PC-3 (cell line): ENCODE data around the gene HPDL. TPM values are rescaled to one million over a fixed set of nuclear protein-coding genes. Genes with fewer than 3 reads are reported as not detected.

ENCODE experiments used
- ATAC-seq: fragments of 200-7000 bp; cut with Tn5 transposase; 2 replicates; pipeline ENCODE4 v1.9.1; 2020; ENCODE audit warnings: mild to moderate bottlenecking, moderate library complexity
- BruUV-seq: library from RNA; stranded (reverse); fragments of 400-500 nt; replicated peaks from 2 replicates; lab custom pipeline; 2021; lab: Mats Ljungman, UMichigan
- CTCF ChIA-PET: fragments of 300-600 bp; sonication (Branson Sonifier 250); formaldehyde crosslinking; loops from one replicate; lab custom pipeline; 2022; ENCODE audit warnings: antibody characterized with exemption; lab: Charles Lee
- POLR2A ChIA-PET: fragments of 300-600 bp; sonication (Branson Sonifier 250); formaldehyde crosslinking; loops from one replicate; lab custom pipeline; 2022; ENCODE audit warnings: antibody characterized with exemption; ENCODE audit not compliant: unreplicated experiment; lab: Charles Lee
- DNase-seq: peaks from one replicate; pipeline ENCODE4 v3.0.0-alpha.2; 2015
- H2AFZ ChIP-seq: fragments of 300-600 bp; sonication (generic); 2 replicates; pipeline ENCODE4 v1.6.0; 2016; ENCODE audit warnings: antibody characterized with exemption, low read length
- H3F3A ChIP-seq: fragments of 300-600 bp; sonication (generic); one replicate; pipeline ENCODE4 v1.6.0; 2017; ENCODE audit warnings: antibody characterized with exemption, low read length, control low read depth, mild to moderate bottlenecking; ENCODE audit not compliant: unreplicated experiment
- H3K27ac ChIP-seq: fragments of 300-600 bp; sonication (generic); 2 replicates; pipeline ENCODE4 v1.5.1; 2016; ENCODE audit warnings: mild to moderate bottlenecking, low read length
- H3K27me3 ChIP-seq: fragments of 300-600 bp; sonication (generic); 2 replicates; pipeline ENCODE4 v1.6.1; 2016; ENCODE audit warnings: low read length, mixed read lengths
- H3K36me3 ChIP-seq: fragments of 300-600 bp; sonication (generic); 2 replicates; pipeline ENCODE4 v1.6.1; 2016; ENCODE audit warnings: low read depth, mixed run types, low read length, mixed read lengths
- H3K4me1 ChIP-seq: fragments of 300-600 bp; sonication (generic); 2 replicates; pipeline ENCODE4 v1.5.1; 2016; ENCODE audit warnings: low read length; ENCODE audit not compliant: insufficient read depth
- H3K4me2 ChIP-seq: fragments of 300-600 bp; sonication (generic); 2 replicates; pipeline ENCODE4 v1.6.0; 2016; ENCODE audit warnings: low read length
- H3K4me3 ChIP-seq: fragments of 300-600 bp; sonication (generic); 2 replicates; pipeline ENCODE4 v1.5.1; 2016; ENCODE audit warnings: mild to moderate bottlenecking, low read length, mixed read lengths
- H3K79me2 ChIP-seq: fragments of 300-600 bp; sonication (generic); 2 replicates; pipeline ENCODE4 v1.6.1; 2017; ENCODE audit warnings: low read length, mixed read lengths
- H3K9ac ChIP-seq: fragments of 300-600 bp; sonication (generic); 2 replicates; pipeline ENCODE4 v1.6.0; 2016; ENCODE audit warnings: mild to moderate bottlenecking, low read length
- H3K9me2 ChIP-seq: fragments of 300-600 bp; sonication (generic); replicated peaks from 2 replicates; pipeline ENCODE4 v1.6.1; 2016; ENCODE audit warnings: mixed run types, low read length, mixed read lengths
- H3K9me3 ChIP-seq: fragments of 300-600 bp; sonication (generic); 2 replicates; pipeline ENCODE4 v1.6.1; 2016; ENCODE audit warnings: low read length, mixed read lengths
- H4K20me1 ChIP-seq: fragments of 300-600 bp; sonication (generic); 2 replicates; pipeline ENCODE4 v1.6.1; 2016; ENCODE audit warnings: low read length, mixed read lengths
- CTCF ChIP-seq: fragments of 300-600 bp; sonication (generic); conservative IDR thresholded peaks from 2 replicates; pipeline ENCODE4 v1.5.1; 2017; ENCODE audit warnings: antibody characterized with exemption, low read depth, mild to moderate bottlenecking, low read length
- EZH2 ChIP-seq: fragments of 300-600 bp; sonication (generic); IDR thresholded peaks from one replicate; pipeline ENCODE4 v1.6.1; 2017; ENCODE audit warnings: antibody characterized with exemption, mild to moderate bottlenecking, low read length; ENCODE audit not compliant: unreplicated experiment
- EZH2phosphoT487 ChIP-seq: fragments of 300-600 bp; sonication (generic); IDR thresholded peaks from 2 replicates; pipeline ENCODE4 v1.6.1; 2018; ENCODE audit warnings: mild to moderate bottlenecking, antibody characterized with exemption, low read length, borderline replicate concordance
- intact Hi-C: fragments of 100-400 bp; cut with micrococcal nuclease; formaldehyde crosslinking; loops from 2 replicates; pipeline ENCODE4 v1.9.0; 2023
- total RNA-seq: library from RNA; depleted of rRNA; stranded (reverse); fragments of >200 nt; gene quantifications from 2 replicates; pipeline ENCODE4 v1.2.3, GENCODE V29; 2014

Gene HPDL
- total RNA-seq, 1 experiment from 2014 or later = not detected

- Histone ChIP-seq H3K4me2 (no peak overlapping the region), H3K9ac (no peak overlapping the region), H3F3A (no peaks in the 10 kb centered on the region), H3K4me1 (no peaks in the 10 kb centered on the region), H2AFZ (no peak overlapping the region), H3K4me3 (no peak overlapping the region), H3K79me2 (no peaks in the 10 kb centered on the region), H3K27ac (no peak overlapping the region), H3K9me3 (no peaks in the 10 kb centered on the region), H3K9me2 (no peaks in the 10 kb centered on the region), H3K36me3 (no peaks in the 10 kb centered on the region), H4K20me1 (no peaks in the 10 kb centered on the region), H3K27me3 (no peaks in the 10 kb centered on the region)
- no TSS peak for BruUV-seq
- ATAC-seq (no peak), DNase-seq (no peak)
- POLR2A ChIA-PET = no interaction called here
- TF ChIP-seq EZH2 (no peak), CTCF (no peak), EZH2phosphoT487 (no peak)
- intact Hi-C loops = no loop called here
- CTCF ChIA-PET = no interaction called here
Measured at GRCh38 chr1:45319761-45320160, 6.9 kb upstream of the HPDL start.

GRCh38 chr1:45321444-45321843 lies 5.3 kb upstream of the HPDL start:
- Histone ChIP-seq H3K4me2 (no peak overlapping the region), H2AFZ (no peak overlapping the region), H3K79me2 (no peaks in the 10 kb centered on the region), H3K4me1 (no peaks in the 10 kb centered on the region), H3K36me3 (no peaks in the 10 kb centered on the region), H3K9me3 (no peaks in the 10 kb centered on the region), H4K20me1 (no peaks in the 10 kb centered on the region), H3K27ac (no peak overlapping the region), H3K9ac (no peak overlapping the region), H3K9me2 (no peaks in the 10 kb centered on the region), H3K4me3 (no peak overlapping the region), H3F3A (no peaks in the 10 kb centered on the region), H3K27me3 (no peaks in the 10 kb centered on the region)
- intact Hi-C loops = no loop called here
- no peak for ATAC-seq
- CTCF ChIA-PET = no interaction called here
- BruUV-seq = no TSS peak
- POLR2A ChIA-PET = no interaction called here
- DNase-seq = no peak
- TF ChIP-seq CTCF = no peak
- no peak for TF ChIP-seq EZH2phosphoT487

- H3K27ac ChIP-seq = no peak overlapping the region
- no peaks in the 10 kb centered on the region for H3K9me3 ChIP-seq
- no peaks in the 10 kb centered on the region for H3K36me3 ChIP-seq
- H3K4me1 ChIP-seq = no peaks in the 10 kb centered on the region
- no peaks in the 10 kb centered on the region for H3K27me3 ChIP-seq
- no peak overlapping the region for H3K4me2 ChIP-seq
- ATAC-seq (no peak), DNase-seq (no peak)
- ChIA-PET POLR2A (no interaction called here), CTCF (no interaction called here)
- H4K20me1 ChIP-seq = no peaks in the 10 kb centered on the region
- intact Hi-C loops = no loop called here
- BruUV-seq = no TSS peak
- H3F3A ChIP-seq = no peaks in the 10 kb centered on the region
- H3K9me2 ChIP-seq = no peaks in the 10 kb centered on the region
- H3K9ac ChIP-seq = no peak overlapping the region
- no peak for TF ChIP-seq CTCF
- TF ChIP-seq EZH2 = no peak
- TF ChIP-seq EZH2phosphoT487 = no peak
- no peak overlapping the region for H2AFZ ChIP-seq
- H3K79me2 ChIP-seq = no peaks in the 10 kb centered on the region
- H3K4me3 ChIP-seq = no peak overlapping the region
Measured at GRCh38 chr1:45322486-45323040, 4.1 kb upstream of the HPDL start.
